Activated naive CD4-positive, alpha-beta T cell treated with anti-CD3 and anti-CD28 coated beads, Interleukin-2, amount 10 ng/mL, durations not matched to agents 7 days and 5 days (primary cell): ENCODE data around the gene BTBD2.
A peak's percentile ranks its signal among the peaks of the same experiment; 100 is the strongest.

Experiments
- CTCF ChIA-PET: fragments of 350-600 bp; sonication (Branson Sonifier 250); formaldehyde crosslinking; loops from one replicate; lab custom pipeline; 2021; ENCODE audit warnings: antibody characterized with exemption; lab: Charles Lee
- DNase-seq: peaks from one replicate; pipeline ENCODE4 v3.0.0-alpha.2; 2020
- H3K27ac Mint-ChIP-seq: one replicate; pipeline ENCODE4 v1.8.0; 2021; ENCODE audit warnings: mild to moderate bottlenecking, moderate library complexity, mixed read lengths
- H3K27me3 Mint-ChIP-seq: one replicate; pipeline ENCODE4 v1.8.0; 2021; ENCODE audit warnings: mild to moderate bottlenecking, mixed read lengths
- H3K36me3 Mint-ChIP-seq: one replicate; pipeline ENCODE4 v1.8.0; 2021; ENCODE audit warnings: mixed read lengths
- H3K4me1 Mint-ChIP-seq: one replicate; pipeline ENCODE4 v1.8.0; 2021; ENCODE audit warnings: mixed read lengths
- H3K4me3 Mint-ChIP-seq: one replicate; pipeline ENCODE4 v1.8.0; 2021; ENCODE audit warnings: mild to moderate bottlenecking, moderate library complexity, mixed read lengths
- H3K9me3 Mint-ChIP-seq: one replicate; pipeline ENCODE4 v1.8.0; 2021; ENCODE audit warnings: mixed read lengths

Gene BTBD2

GRCh38 chr19:2055931-2056836 lies 40.7 kb upstream of the BTBD2 start:
- Mint-ChIP-seq H3K27me3 (no peaks in the 10 kb centered on the region), H3K9me3 (no peaks in the 10 kb centered on the region), H3K36me3 (peaks cover 1% of the 10 kb centered on the region), H3K4me3 (peak overlapping the region; percentile 61), H3K4me1 (peaks cover 80% of the 10 kb centered on the region), H3K27ac (peak overlapping the region; percentile 95)
- CTCF ChIA-PET, result no interaction called here
- peak; percentile 61 for DNase-seq

GRCh38 chr19:2054763-2055162 lies 39.2 kb upstream of the BTBD2 start:
- no peak for DNase-seq
- Mint-ChIP-seq H3K27me3 (no peaks in the 10 kb centered on the region), H3K27ac (peak overlapping the region; percentile 95), H3K4me3 (peak overlapping the region; percentile 14), H3K4me1 (peaks cover 73% of the 10 kb centered on the region), H3K9me3 (no peaks in the 10 kb centered on the region), H3K36me3 (peaks cover 3% of the 10 kb centered on the region)
- CTCF ChIA-PET, result no interaction called here

GRCh38 chr19:2053601-2054389 lies 38.3 kb upstream of the BTBD2 start:
- CTCF ChIA-PET, result interaction anchor here (2.4 kb wide), 1 partner anchor 16 kb away, joined by 16 read pairs; no protein-coding TSS in a partner anchor
- Mint-ChIP-seq H3K9me3 (no peaks in the 10 kb centered on the region), H3K27me3 (no peaks in the 10 kb centered on the region), H3K4me1 (peaks cover 75% of the 10 kb centered on the region), H3K4me3 (peak overlapping the region; percentile 10), H3K27ac (peak overlapping the region; percentile 95), H3K36me3 (peaks cover 10% of the 10 kb centered on the region)
- no peak for DNase-seq

GRCh38 chr19:2051773-2052704 lies 36.5 kb upstream of the BTBD2 start:
- Mint-ChIP-seq H3K4me1 (peaks cover 71% of the 10 kb centered on the region), H3K4me3 (peak overlapping the region; percentile 75), H3K27me3 (no peaks in the 10 kb centered on the region), H3K9me3 (no peaks in the 10 kb centered on the region), H3K36me3 (peaks cover 10% of the 10 kb centered on the region), H3K27ac (peak overlapping the region; percentile 95)
- CTCF ChIA-PET, result interaction anchor here (0.6 to 2.4 kb wide), 6 partner anchors 10 to 156 kb away, joined by 3 to 16 read pairs (median 3); partner anchors contain the start of gene CSNK1G2
- peak; percentile 70 for DNase-seq

- H3K27me3 Mint-ChIP-seq, result no peaks in the 10 kb centered on the region
- CTCF ChIA-PET, result interaction anchor here (0.9 to 2.4 kb wide), 4 partner anchors 9 to 105 kb away, joined by 3 to 16 read pairs (median 3); no protein-coding TSS in a partner anchor
- H3K27ac Mint-ChIP-seq, result peak within 1 kb of the TSS; percentile 95
- no peaks in the 10 kb centered on the region for H3K9me3 Mint-ChIP-seq
- peak; percentile 93 for DNase-seq
- peaks cover 13% of the 10 kb centered on the region for H3K36me3 Mint-ChIP-seq
- H3K4me1 Mint-ChIP-seq, result peaks cover 66% of the 10 kb centered on the region
- peak within 1 kb of the TSS; percentile 87 for H3K4me3 Mint-ChIP-seq
Measured at GRCh38 chr19:2050991-2051772, 35.7 kb upstream of the BTBD2 start, which contains the start of gene MKNK2. Gene MKNK2, minus strand, starts transcription at chr19:2051244. Its CDS starts 393 bp downstream, at chr19:2050851.

- Mint-ChIP-seq H3K27ac (peak overlapping the region; percentile 85), H3K4me1 (peaks cover 62% of the 10 kb centered on the region), H3K27me3 (no peaks in the 10 kb centered on the region)
Measured at GRCh38 chr19:2050349-2050990, 35.0 kb upstream of the BTBD2 start.

GRCh38 chr19:2049741-2050348 lies 34.3 kb upstream of the BTBD2 start:
- Mint-ChIP-seq H3K4me1 (peaks cover 58% of the 10 kb centered on the region), H3K36me3 (peaks cover 15% of the 10 kb centered on the region), H3K27ac (peak overlapping the region; percentile 85), H3K9me3 (no peaks in the 10 kb centered on the region), H3K27me3 (no peaks in the 10 kb centered on the region), H3K4me3 (peak overlapping the region; percentile 87)
- peak; percentile 81 for DNase-seq
- CTCF ChIA-PET, result no interaction called here

More at GRCh38 chr19:2050349-2050990, 35.0 kb upstream of the BTBD2 start:
- CTCF ChIA-PET, result no interaction called here
- Mint-ChIP-seq H3K9me3 (no peaks in the 10 kb centered on the region), H3K36me3 (peaks cover 13% of the 10 kb centered on the region), H3K4me3 (peak overlapping the region; percentile 87)
- DNase-seq, result peak; percentile 56

GRCh38 chr19:2048959-2049740 lies 33.6 kb upstream of the BTBD2 start:
- Mint-ChIP-seq H3K4me3 (peak overlapping the region; percentile 87), H3K9me3 (no peaks in the 10 kb centered on the region), H3K4me1 (peaks cover 57% of the 10 kb centered on the region), H3K36me3 (peaks cover 16% of the 10 kb centered on the region), H3K27ac (peak overlapping the region; percentile 85), H3K27me3 (no peaks in the 10 kb centered on the region)
- CTCF ChIA-PET, result no interaction called here
- no peak for DNase-seq

GRCh38 chr19:2048104-2048958 lies 32.8 kb upstream of the BTBD2 start:
- H3K4me1 Mint-ChIP-seq, result peaks cover 56% of the 10 kb centered on the region
- DNase-seq, result no peak

GRCh38 chr19:2047449-2048103 lies 32.1 kb upstream of the BTBD2 start:
- peaks cover 56% of the 10 kb centered on the region for H3K4me1 Mint-ChIP-seq
- H3K27me3 Mint-ChIP-seq, result no peaks in the 10 kb centered on the region
- no peak overlapping the region for H3K4me3 Mint-ChIP-seq
- no peaks in the 10 kb centered on the region for H3K9me3 Mint-ChIP-seq
- peak overlapping the region; percentile 68 for H3K27ac Mint-ChIP-seq
- H3K36me3 Mint-ChIP-seq, result peaks cover 21% of the 10 kb centered on the region
- DNase-seq, result no peak
- CTCF ChIA-PET, result no interaction called here

More at GRCh38 chr19:2048104-2048958, 32.8 kb upstream of the BTBD2 start:
- peak overlapping the region; percentile 68 for H3K27ac Mint-ChIP-seq
- H3K27me3 Mint-ChIP-seq, result no peaks in the 10 kb centered on the region
- H3K36me3 Mint-ChIP-seq, result peaks cover 20% of the 10 kb centered on the region
- H3K9me3 Mint-ChIP-seq, result no peaks in the 10 kb centered on the region
- CTCF ChIA-PET, result no interaction called here
- peak overlapping the region; percentile 87 for H3K4me3 Mint-ChIP-seq
